GM12878 (cell line): ENCODE measurements around the gene CHERP. TPM values are rescaled to one million over a fixed set of nuclear protein-coding genes. Genes with fewer than 3 reads are reported as not detected.

Source experiments
- CHD2 ChIP-seq: IDR thresholded peaks from 2 replicates; pipeline ENCODE4 v1.6.1; 2011; ENCODE audit warnings: low read depth, low read length, improper control_type of control experiment, borderline replicate concordance
- HDAC2 ChIP-seq: fragments of 200-600 bp; sonication (generic); IDR thresholded peaks from 2 replicates; pipeline ENCODE4 v1.6.1; 2017
- JUNB ChIP-seq: IDR thresholded peaks from 2 replicates; pipeline ENCODE4 v1.6.1; 2016; ENCODE audit warnings: antibody characterized with exemption, mild to moderate bottlenecking
- KDM1A ChIP-seq: fragments of 200-600 bp; sonication (generic); IDR thresholded peaks from 2 replicates; pipeline ENCODE4 v1.6.1; 2016; ENCODE audit warnings: borderline replicate concordance
- MYB ChIP-seq: fragments of 150-350 bp; IDR thresholded peaks from 2 replicates; pipeline ENCODE4 v1.6.1; 2014; ENCODE audit warnings: mild to moderate bottlenecking, low read depth, low read length, borderline replicate concordance
- NBN ChIP-seq: fragments of 450-650 bp; IDR thresholded peaks from 2 replicates; pipeline ENCODE4 v1.6.1; 2016
- NFIC ChIP-seq: IDR thresholded peaks from 2 replicates; pipeline ENCODE4 v1.6.1; 2012; ENCODE audit warnings: low read depth, mild to moderate bottlenecking, inconsistent platforms, low read length, moderate library complexity
- POLR2A ChIP-seq: IDR thresholded peaks from 2 replicates; pipeline ENCODE4 v1.6.1; 2011; ENCODE audit warnings: low read depth, mild to moderate bottlenecking, low read length
- RELA ChIP-seq: fragments of 450-650 bp; IDR thresholded peaks from 2 replicates; pipeline ENCODE4 v1.8.0; 2014; ENCODE audit warnings: borderline replicate concordance; ENCODE audit not compliant: partially characterized antibody
- STAT3 ChIP-seq: IDR thresholded peaks from 2 replicates; pipeline ENCODE4 v1.6.1; 2011; ENCODE audit warnings: low read depth, low read length, improper control_type of control experiment
- YY1 ChIP-seq: IDR thresholded peaks from 2 replicates; pipeline ENCODE4 v1.6.1; 2011; ENCODE audit warnings: low read depth, mild to moderate bottlenecking, low read length
- ZNF384 ChIP-seq: IDR thresholded peaks from 2 replicates; pipeline ENCODE4 v1.6.1; 2012; ENCODE audit warnings: low read depth, mild to moderate bottlenecking, low read length, improper control_type of control experiment, borderline replicate concordance
- polyA plus RNA-seq, 11 experiments: library from polyadenylated mRNA; depleted of rRNA in 4 of 11; unstranded in 6 of 11; stranded (reverse) in 5 of 11; fragments of >200 nt; fragmentation: Nextera tagmentation in 4 of 11; fragmentation: Illumina TruSeq in 1 of 11; extraction: Ambion mirVana in 4 of 11; extraction: Trizol in 1 of 11; gene quantifications; 1 replicate in 1 of 11; 2 replicates in 10 of 11; pipeline versions ENCODE4 v1.2.1 to v1.2.3, GENCODE V29; 2011 to 2016; ENCODE audit warnings: inconsistent platforms in 2 of 11, missing spikeins in 2 of 11, low read depth in 1 of 11
- total RNA-seq, 4 experiments: library from RNA; depleted of rRNA in 3 of 4; stranded (reverse); fragments of >200 nt in 3 of 4; fragmentation: Illumina TruSeq in 1 of 4; extraction: Trizol in 1 of 4; gene quantifications; 2 replicates each; pipeline versions ENCODE4 v1.2.1 to v1.2.3, GENCODE V29; 2013 to 2021
- TF ChIP-seq, protein P1 (sequence below): fragments of 450-650 bp; IDR thresholded peaks from 2 replicates; pipeline ENCODE4 v1.6.1; 2017; ENCODE audit warnings: low read depth, mild to moderate bottlenecking, moderate library complexity
- TF ChIP-seq, protein P2 (sequence below): IDR thresholded peaks from 2 replicates; pipeline ENCODE4 v1.6.1; 2011; ENCODE audit warnings: mild to moderate bottlenecking, low read depth, low read length, moderate library complexity; ENCODE audit not compliant: insufficient replicate concordance
- TF ChIP-seq, protein P3 (sequence below): fragments of 150-350 bp; IDR thresholded peaks from 2 replicates; pipeline ENCODE4 v1.6.1; 2014; ENCODE audit warnings: mild to moderate bottlenecking, low read depth, low read length
- TF ChIP-seq, protein P4 (sequence below): fragments of 450-650 bp; conservative IDR thresholded peaks from 2 replicates; pipeline ENCODE4 v1.6.1; 2017; ENCODE audit warnings: mild to moderate bottlenecking, moderate library complexity
- TF ChIP-seq, protein P5 (sequence below): fragments of 450-650 bp; IDR thresholded peaks from 2 replicates; pipeline ENCODE4 v1.6.1; 2017; ENCODE audit warnings: borderline replicate concordance
- TF ChIP-seq, protein P6 (sequence below): fragments of 450-650 bp; IDR thresholded peaks from 2 replicates; pipeline ENCODE4 v1.6.1; 2016; ENCODE audit warnings: mild to moderate bottlenecking, moderate library complexity, borderline replicate concordance

CHERP gene
- total and polyA plus RNA-seq, 10 of the 15 experiments (the other 5 are each of a cell fraction or from before 2014, with no cell fraction given), result 0.66 to 65.3 (median 12.2) TPM

DNA sequence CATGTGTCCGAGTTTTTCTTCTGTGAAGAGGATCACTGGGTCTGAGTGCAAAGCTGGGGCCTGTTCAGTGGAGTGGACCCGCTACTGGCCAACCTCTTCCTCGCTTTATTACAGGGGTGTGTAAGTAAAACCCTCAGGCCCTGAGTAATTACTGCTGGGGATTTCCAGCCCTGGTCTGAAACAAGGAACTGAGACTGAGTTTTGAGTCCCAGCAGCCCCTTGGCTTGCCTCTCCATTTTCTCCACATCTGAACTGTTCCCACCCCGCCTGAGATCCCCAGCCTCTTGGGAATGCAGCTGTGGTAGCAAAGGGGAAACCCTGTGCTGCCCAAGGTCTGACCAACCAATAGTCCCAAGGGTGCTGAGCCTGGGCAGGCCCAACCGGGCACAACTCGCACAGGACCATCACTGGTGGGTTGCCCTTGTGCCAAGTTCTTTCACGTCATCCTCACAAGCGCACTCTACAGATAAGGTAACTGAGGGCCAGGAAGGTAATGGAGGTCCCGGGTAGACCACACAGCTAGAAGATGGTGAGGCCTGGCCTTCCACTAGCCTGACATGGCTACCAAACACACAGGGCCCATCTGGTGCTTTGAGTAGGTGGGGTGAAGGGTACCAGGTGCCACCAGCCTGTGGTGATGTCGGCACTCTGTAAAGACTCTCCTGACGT is 43.7 kb upstream of the CHERP start (continued):
- no peak for TF ChIP-seq MYB
- TF ChIP-seq, protein P1, sequence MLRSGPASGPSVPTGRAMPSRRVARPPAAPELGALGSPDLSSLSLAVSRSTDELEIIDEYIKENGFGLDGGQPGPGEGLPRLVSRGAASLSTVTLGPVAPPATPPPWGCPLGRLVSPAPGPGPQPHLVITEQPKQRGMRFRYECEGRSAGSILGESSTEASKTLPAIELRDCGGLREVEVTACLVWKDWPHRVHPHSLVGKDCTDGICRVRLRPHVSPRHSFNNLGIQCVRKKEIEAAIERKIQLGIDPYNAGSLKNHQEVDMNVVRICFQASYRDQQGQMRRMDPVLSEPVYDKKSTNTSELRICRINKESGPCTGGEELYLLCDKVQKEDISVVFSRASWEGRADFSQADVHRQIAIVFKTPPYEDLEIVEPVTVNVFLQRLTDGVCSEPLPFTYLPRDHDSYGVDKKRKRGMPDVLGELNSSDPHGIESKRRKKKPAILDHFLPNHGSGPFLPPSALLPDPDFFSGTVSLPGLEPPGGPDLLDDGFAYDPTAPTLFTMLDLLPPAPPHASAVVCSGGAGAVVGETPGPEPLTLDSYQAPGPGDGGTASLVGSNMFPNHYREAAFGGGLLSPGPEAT, result peak; percentile 100
- TF ChIP-seq, protein P2, sequence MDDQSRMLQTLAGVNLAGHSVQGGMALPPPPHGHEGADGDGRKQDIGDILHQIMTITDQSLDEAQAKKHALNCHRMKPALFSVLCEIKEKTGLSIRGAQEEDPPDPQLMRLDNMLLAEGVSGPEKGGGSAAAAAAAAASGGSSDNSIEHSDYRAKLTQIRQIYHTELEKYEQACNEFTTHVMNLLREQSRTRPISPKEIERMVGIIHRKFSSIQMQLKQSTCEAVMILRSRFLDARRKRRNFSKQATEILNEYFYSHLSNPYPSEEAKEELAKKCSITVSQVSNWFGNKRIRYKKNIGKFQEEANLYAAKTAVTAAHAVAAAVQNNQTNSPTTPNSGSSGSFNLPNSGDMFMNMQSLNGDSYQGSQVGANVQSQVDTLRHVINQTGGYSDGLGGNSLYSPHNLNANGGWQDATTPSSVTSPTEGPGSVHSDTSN, result peak; percentile 14
- TF ChIP-seq, protein P3, sequence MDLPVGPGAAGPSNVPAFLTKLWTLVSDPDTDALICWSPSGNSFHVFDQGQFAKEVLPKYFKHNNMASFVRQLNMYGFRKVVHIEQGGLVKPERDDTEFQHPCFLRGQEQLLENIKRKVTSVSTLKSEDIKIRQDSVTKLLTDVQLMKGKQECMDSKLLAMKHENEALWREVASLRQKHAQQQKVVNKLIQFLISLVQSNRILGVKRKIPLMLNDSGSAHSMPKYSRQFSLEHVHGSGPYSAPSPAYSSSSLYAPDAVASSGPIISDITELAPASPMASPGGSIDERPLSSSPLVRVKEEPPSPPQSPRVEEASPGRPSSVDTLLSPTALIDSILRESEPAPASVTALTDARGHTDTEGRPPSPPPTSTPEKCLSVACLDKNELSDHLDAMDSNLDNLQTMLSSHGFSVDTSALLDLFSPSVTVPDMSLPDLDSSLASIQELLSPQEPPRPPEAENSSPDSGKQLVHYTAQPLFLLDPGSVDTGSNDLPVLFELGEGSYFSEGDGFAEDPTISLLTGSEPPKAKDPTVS, result 0 out of 2 replicates have a peak, but pooled peaks have one; percentile 31
- peak; percentile 59; the same call in 1 of the 2 replicates for TF ChIP-seq CHD2
- no peak for TF ChIP-seq KDM1A
- TF ChIP-seq, protein P4, sequence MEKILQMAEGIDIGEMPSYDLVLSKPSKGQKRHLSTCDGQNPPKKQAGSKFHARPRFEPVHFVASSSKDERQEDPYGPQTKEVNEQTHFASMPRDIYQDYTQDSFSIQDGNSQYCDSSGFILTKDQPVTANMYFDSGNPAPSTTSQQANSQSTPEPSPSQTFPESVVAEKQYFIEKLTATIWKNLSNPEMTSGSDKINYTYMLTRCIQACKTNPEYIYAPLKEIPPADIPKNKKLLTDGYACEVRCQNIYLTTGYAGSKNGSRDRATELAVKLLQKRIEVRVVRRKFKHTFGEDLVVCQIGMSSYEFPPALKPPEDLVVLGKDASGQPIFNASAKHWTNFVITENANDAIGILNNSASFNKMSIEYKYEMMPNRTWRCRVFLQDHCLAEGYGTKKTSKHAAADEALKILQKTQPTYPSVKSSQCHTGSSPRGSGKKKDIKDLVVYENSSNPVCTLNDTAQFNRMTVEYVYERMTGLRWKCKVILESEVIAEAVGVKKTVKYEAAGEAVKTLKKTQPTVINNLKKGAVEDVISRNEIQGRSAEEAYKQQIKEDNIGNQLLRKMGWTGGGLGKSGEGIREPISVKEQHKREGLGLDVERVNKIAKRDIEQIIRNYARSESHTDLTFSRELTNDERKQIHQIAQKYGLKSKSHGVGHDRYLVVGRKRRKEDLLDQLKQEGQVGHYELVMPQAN, result no peak
- TF ChIP-seq, protein P5, sequence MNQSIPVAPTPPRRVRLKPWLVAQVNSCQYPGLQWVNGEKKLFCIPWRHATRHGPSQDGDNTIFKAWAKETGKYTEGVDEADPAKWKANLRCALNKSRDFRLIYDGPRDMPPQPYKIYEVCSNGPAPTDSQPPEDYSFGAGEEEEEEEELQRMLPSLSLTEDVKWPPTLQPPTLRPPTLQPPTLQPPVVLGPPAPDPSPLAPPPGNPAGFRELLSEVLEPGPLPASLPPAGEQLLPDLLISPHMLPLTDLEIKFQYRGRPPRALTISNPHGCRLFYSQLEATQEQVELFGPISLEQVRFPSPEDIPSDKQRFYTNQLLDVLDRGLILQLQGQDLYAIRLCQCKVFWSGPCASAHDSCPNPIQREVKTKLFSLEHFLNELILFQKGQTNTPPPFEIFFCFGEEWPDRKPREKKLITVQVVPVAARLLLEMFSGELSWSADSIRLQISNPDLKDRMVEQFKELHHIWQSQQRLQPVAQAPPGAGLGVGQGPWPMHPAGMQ, result no peak
- TF ChIP-seq NFIC, result no peak
- TF ChIP-seq NBN, result peak; percentile 75
- peak; percentile 57 for TF ChIP-seq YY1
- TF ChIP-seq, protein P6, sequence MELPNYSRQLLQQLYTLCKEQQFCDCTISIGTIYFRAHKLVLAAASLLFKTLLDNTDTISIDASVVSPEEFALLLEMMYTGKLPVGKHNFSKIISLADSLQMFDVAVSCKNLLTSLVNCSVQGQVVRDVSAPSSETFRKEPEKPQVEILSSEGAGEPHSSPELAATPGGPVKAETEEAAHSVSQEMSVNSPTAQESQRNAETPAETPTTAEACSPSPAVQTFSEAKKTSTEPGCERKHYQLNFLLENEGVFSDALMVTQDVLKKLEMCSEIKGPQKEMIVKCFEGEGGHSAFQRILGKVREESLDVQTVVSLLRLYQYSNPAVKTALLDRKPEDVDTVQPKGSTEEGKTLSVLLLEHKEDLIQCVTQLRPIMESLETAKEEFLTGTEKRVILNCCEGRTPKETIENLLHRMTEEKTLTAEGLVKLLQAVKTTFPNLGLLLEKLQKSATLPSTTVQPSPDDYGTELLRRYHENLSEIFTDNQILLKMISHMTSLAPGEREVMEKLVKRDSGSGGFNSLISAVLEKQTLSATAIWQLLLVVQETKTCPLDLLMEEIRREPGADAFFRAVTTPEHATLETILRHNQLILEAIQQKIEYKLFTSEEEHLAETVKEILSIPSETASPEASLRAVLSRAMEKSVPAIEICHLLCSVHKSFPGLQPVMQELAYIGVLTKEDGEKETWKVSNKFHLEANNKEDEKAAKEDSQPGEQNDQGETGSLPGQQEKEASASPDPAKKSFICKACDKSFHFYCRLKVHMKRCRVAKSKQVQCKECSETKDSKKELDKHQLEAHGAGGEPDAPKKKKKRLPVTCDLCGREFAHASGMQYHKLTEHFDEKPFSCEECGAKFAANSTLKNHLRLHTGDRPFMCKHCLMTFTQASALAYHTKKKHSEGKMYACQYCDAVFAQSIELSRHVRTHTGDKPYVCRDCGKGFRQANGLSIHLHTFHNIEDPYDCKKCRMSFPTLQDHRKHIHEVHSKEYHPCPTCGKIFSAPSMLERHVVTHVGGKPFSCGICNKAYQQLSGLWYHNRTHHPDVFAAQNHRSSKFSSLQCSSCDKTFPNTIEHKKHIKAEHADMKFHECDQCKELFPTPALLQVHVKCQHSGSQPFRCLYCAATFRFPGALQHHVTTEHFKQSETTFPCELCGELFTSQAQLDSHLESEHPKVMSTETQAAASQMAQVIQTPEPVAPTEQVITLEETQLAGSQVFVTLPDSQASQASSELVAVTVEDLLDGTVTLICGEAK, result no peak
- peak; percentile 100 for TF ChIP-seq RELA
- peak; percentile 62; the same call in 1 of the 2 replicates for TF ChIP-seq STAT3
- TF ChIP-seq HDAC2, result no peak
- peak; percentile 33; the same call in 1 of the 2 replicates for TF ChIP-seq POLR2A
- peak; percentile 24; the same call in 1 of the 2 replicates for TF ChIP-seq ZNF384
- TF ChIP-seq JUNB, result no peak
